ENCODE data around the gene RNF144A.

- no peak for TF ChIP-seq CTCF (conservative IDR thresholded peaks at IDR 0.05; ENCODE audit: low read length)
- TF ChIP-seq EZH2phosphoT487 (IDR thresholded peaks at IDR 0.05; ENCODE audit: borderline replicate concordance), result no peak
These were observed 43.4 kb downstream of the RNF144A start for GRCh38 chr2:6960659-6961058.
